ENCODE results near the gene C19orf12. TPM values are rescaled to one million over a fixed set of nuclear protein-coding genes. Genes with fewer than 3 reads are reported as not detected.
"Not testable (repeated sequence)": the region's sequence is repeated elsewhere in the genome, so short reads cannot be mapped to it uniquely, and the experiment has no call there.

Gene C19orf12
- total and polyA plus RNA-seq, 2 donors = 18.1 to 27.5 TPM

GRCh38 chr19:29715701-29716581 lies 880 bp upstream of the C19orf12 start:
- H3K4me1 ChIP-seq (ENCODE audit: control insufficient read depth in 2 of 2, insufficient read depth in 2 of 2, low read length in 2 of 2) = peaks cover 11 to 39% of the 10 kb centered on the region in 2 donors
- DNase-seq (ENCODE audit: low read depth in 6 of 9, low spot score in 9 of 9) = no peak
- peak overlapping the region; percentile 86 to 93 for H3K27ac ChIP-seq (ENCODE audit: low read depth in 1 of 2, low read length in 1 of 2)
- peak overlapping the region; percentile 74 to 76 for H3K4me3 ChIP-seq (ENCODE audit: low read length in 2 of 2)
- H3K27me3 ChIP-seq (ENCODE audit: control insufficient read depth in 2 of 2, insufficient read depth in 1 of 2, low read length in 1 of 2) = no peaks in the 10 kb centered on the region
- WGBS = 63% methylated on average over 13 of the region's 13 CpGs
- no peaks in the 10 kb centered on the region for H3K9me3 ChIP-seq (ENCODE audit: control insufficient read depth in 2 of 2, insufficient read depth in 1 of 2, low read length in 1 of 2)
- peaks cover 0 to 7% of the 10 kb centered on the region in 2 donors for H3K36me3 ChIP-seq (ENCODE audit: control insufficient read depth in 2 of 2, insufficient read depth in 2 of 2, low read length in 1 of 2)

DNA sequence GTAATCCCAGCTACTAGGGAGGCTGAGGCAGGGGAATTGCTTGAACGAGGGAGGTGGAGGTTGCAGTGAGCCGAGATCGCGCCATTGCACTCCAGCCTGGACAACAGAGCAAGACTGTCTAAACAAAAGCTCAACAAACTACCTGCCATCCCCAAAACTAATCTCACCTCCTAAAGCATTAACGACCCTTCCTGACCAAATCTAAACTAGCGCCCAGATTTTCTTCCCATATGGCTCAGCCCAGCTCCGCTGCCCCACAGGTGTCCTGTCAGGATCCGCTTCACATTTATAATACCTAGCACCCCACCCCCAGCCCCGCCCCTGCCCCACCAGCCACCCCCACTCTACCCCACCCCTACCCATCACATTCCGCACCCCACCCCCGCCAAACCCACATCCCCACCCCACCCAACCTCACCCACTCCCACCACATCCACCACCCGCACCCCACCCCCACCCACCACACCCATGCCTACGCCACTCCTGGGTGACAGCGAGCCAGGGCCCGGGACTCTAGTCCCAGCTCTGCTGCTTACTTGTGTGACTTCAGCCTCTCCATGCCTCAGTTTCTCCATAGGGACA lies 599 bp downstream of the C19orf12 start:
- Histone ChIP-seq H3K27me3 (ENCODE audit: control insufficient read depth in 2 of 2, insufficient read depth in 1 of 2, low read length in 1 of 2) (no peaks in the 10 kb centered on the region), H3K4me3 (ENCODE audit: low read length in 2 of 2) (peak overlapping the region; percentile 74 to 76), H3K27ac (ENCODE audit: low read depth in 1 of 2, low read length in 1 of 2) (peak overlapping the region; percentile 76 to 93), H3K9me3 (ENCODE audit: control insufficient read depth in 2 of 2, insufficient read depth in 1 of 2, low read length in 1 of 2) (no peaks in the 10 kb centered on the region), H3K36me3 (ENCODE audit: control insufficient read depth in 2 of 2, insufficient read depth in 2 of 2, low read length in 1 of 2) (peaks cover 0 to 10% of the 10 kb centered on the region in 2 donors), H3K4me1 (ENCODE audit: control insufficient read depth in 2 of 2, insufficient read depth in 2 of 2, low read length in 2 of 2) (peaks cover 11 to 46% of the 10 kb centered on the region in 2 donors)
- peak in 3 of 9 donors; percentile 31 to 40 (median 33) for DNase-seq (ENCODE audit: low read depth in 6 of 9, low spot score in 9 of 9)
- 43% methylated on average over 15 of the region's 15 CpGs for WGBS

- Histone ChIP-seq H3K27me3 (ENCODE audit: control insufficient read depth in 2 of 2, insufficient read depth in 1 of 2, low read length in 1 of 2) (no peaks in the 10 kb centered on the region), H3K4me3 (ENCODE audit: low read length in 2 of 2) (no peak overlapping the region), H3K4me1 (ENCODE audit: control insufficient read depth in 2 of 2, insufficient read depth in 2 of 2, low read length in 2 of 2) (peaks cover 11 to 48% of the 10 kb centered on the region in 2 donors), H3K36me3 (ENCODE audit: control insufficient read depth in 2 of 2, insufficient read depth in 2 of 2, low read length in 1 of 2) (peaks cover 5 to 21% of the 10 kb centered on the region in 2 donors), H3K9me3 (ENCODE audit: control insufficient read depth in 2 of 2, insufficient read depth in 1 of 2, low read length in 1 of 2) (no peaks in the 10 kb centered on the region), H3K27ac (ENCODE audit: low read depth in 1 of 2, low read length in 1 of 2) (peak overlapping the region; percentile 55 to 61)
- 79% methylated on average over 9 of the region's 9 CpGs for WGBS
- no peak for DNase-seq (ENCODE audit: low read depth in 6 of 9, low spot score in 9 of 9)
These were observed 2.1 kb downstream of the C19orf12 start for GRCh38 chr19:29712744-29713516.

DNA sequence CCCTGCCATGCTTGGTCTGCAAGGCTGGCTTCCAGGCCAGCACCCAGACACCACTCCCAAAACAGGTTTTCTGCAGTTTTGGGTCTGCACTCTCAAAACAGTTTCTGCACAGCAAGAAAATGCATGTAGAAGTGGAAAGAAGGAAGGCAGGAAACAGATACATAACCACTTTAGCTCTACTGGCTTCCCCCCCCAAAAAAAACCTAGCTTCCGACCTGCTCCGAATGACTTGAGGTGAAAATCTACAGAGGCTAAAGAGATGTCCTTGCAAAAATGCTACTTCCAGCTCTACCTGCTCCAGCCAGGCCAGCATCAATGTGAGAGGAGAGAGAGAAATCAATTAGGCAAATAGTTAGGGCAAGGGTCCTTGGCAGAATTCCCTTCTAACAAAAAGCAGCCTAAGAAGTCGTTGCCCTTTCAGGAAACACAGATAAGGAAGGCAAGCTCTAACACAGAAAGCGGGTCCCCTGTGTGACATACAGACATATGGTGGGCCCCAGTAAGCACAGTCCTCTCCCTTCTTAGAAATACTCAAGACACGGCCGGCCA lies 3.4 kb downstream of the C19orf12 start:
- H3K4me3 ChIP-seq (ENCODE audit: low read length in 2 of 2) = no peak overlapping the region
- peak overlapping the region; percentile 69 to 73 for H3K27ac ChIP-seq (ENCODE audit: low read depth in 1 of 2, low read length in 1 of 2)
- H3K36me3 ChIP-seq (ENCODE audit: control insufficient read depth in 2 of 2, insufficient read depth in 2 of 2, low read length in 1 of 2) = peaks cover 5 to 33% of the 10 kb centered on the region in 2 donors
- peaks cover 11 to 46% of the 10 kb centered on the region in 2 donors for H3K4me1 ChIP-seq (ENCODE audit: control insufficient read depth in 2 of 2, insufficient read depth in 2 of 2, low read length in 2 of 2)
- WGBS = 55% methylated on average over 6 of the region's 6 CpGs
- peak in 1 of 9 donors; percentile 64 for DNase-seq (ENCODE audit: low read depth in 6 of 9, low spot score in 9 of 9)
- no peaks in the 10 kb centered on the region for H3K27me3 ChIP-seq (ENCODE audit: control insufficient read depth in 2 of 2, insufficient read depth in 1 of 2, low read length in 1 of 2)
- H3K9me3 ChIP-seq (ENCODE audit: control insufficient read depth in 2 of 2, insufficient read depth in 1 of 2, low read length in 1 of 2) = no peaks in the 10 kb centered on the region

- 100% methylated on average over 2 of the region's 2 CpGs for WGBS
These were observed 5.6 kb downstream of the C19orf12 start for GRCh38 chr19:29709440-29709798.

DNA sequence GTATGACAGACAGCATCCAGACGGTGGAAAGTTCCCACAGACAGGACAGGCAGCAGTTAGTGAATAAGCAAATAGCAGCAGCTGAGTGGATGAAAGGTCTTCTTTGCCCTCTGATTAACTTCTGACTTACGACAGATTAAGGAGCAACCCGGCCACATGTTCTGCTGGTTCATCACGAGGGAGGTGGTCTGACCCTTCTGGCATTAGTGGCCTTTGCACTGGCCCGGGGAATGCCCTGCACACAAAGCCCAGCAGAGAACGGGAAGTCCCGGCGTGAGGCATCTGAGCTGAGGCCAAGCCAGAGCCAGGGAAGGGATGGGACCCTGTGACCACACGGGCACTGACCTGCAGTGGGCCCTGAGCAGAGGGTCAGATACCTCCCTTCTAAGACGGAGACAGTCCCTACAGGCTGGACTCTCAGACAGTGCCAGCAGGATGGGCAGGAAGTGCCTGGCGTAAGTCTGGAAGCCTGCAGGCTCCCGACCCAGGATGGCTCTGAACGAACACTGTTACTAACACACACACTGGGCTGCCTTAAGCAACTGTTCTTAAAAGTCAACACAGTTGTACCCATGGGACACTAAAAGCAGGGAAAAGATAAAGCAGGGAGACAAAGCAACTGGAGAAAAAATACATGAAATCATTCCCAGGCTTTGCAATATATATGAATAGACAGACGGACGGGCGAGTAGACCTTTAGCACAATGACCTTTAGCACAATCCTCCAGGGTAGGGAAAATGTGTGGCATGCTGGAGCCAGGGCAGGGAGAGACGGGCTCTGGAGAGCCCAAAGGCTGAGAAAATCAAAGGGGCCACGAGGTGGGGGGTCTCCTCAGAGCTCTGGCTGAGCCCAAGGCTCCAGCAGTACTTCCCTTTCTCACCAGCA lies 6.3 kb downstream of the C19orf12 start:
- no peaks in the 10 kb centered on the region for H3K9me3 ChIP-seq (ENCODE audit: control insufficient read depth in 2 of 2, insufficient read depth in 1 of 2, low read length in 1 of 2)
- H3K4me1 ChIP-seq (ENCODE audit: control insufficient read depth in 2 of 2, insufficient read depth in 2 of 2, low read length in 2 of 2) = peaks cover 3 to 26% of the 10 kb centered on the region in 2 donors
- H3K27ac ChIP-seq (ENCODE audit: low read depth in 1 of 2, low read length in 1 of 2) = no peak overlapping the region
- no peak overlapping the region for H3K4me3 ChIP-seq (ENCODE audit: low read length in 2 of 2)
- no peaks in the 10 kb centered on the region for H3K27me3 ChIP-seq (ENCODE audit: control insufficient read depth in 2 of 2, insufficient read depth in 1 of 2, low read length in 1 of 2)
- H3K36me3 ChIP-seq (ENCODE audit: control insufficient read depth in 2 of 2, insufficient read depth in 2 of 2, low read length in 1 of 2) = peaks cover 8 to 50% of the 10 kb centered on the region in 2 donors
- no peak for DNase-seq (ENCODE audit: low read depth in 6 of 9, low spot score in 9 of 9)
- 92% methylated on average over 18 of the region's 18 CpGs for whole genome bisulfite sequencing

More at GRCh38 chr19:29709440-29709798, 5.6 kb downstream of the C19orf12 start:
- Histone ChIP-seq H3K4me1 (ENCODE audit: control insufficient read depth in 2 of 2, insufficient read depth in 2 of 2, low read length in 2 of 2) (peaks cover 5 to 33% of the 10 kb centered on the region in 2 donors), H3K36me3 (ENCODE audit: control insufficient read depth in 2 of 2, insufficient read depth in 2 of 2, low read length in 1 of 2) (peaks cover 8 to 48% of the 10 kb centered on the region in 2 donors)
- not testable (repeated sequence) for H3K4me3 ChIP-seq (ENCODE audit: low read length in 2 of 2); H3K27ac ChIP-seq (ENCODE audit: low read depth in 1 of 2, low read length in 1 of 2); H3K27me3 ChIP-seq (ENCODE audit: control insufficient read depth in 2 of 2, insufficient read depth in 1 of 2, low read length in 1 of 2); H3K9me3 ChIP-seq (ENCODE audit: control insufficient read depth in 2 of 2, insufficient read depth in 1 of 2, low read length in 1 of 2); DNase-seq (ENCODE audit: low read depth in 6 of 9, low spot score in 9 of 9)

GRCh38 chr19:29706635-29707034 lies 8.4 kb downstream of the C19orf12 start:
- no peak for DNase-seq (ENCODE audit: low read depth in 6 of 9, low spot score in 9 of 9)
- no peaks in the 10 kb centered on the region for H3K27me3 ChIP-seq (ENCODE audit: control insufficient read depth in 2 of 2, insufficient read depth in 1 of 2, low read length in 1 of 2)
- H3K36me3 ChIP-seq (ENCODE audit: control insufficient read depth in 2 of 2, insufficient read depth in 2 of 2, low read length in 1 of 2) = peaks cover 20 to 56% of the 10 kb centered on the region in 2 donors
- H3K9me3 ChIP-seq (ENCODE audit: control insufficient read depth in 2 of 2, insufficient read depth in 1 of 2, low read length in 1 of 2) = no peaks in the 10 kb centered on the region
- H3K4me3 ChIP-seq (ENCODE audit: low read length in 2 of 2) = no peak overlapping the region
- H3K4me1 ChIP-seq (ENCODE audit: control insufficient read depth in 2 of 2, insufficient read depth in 2 of 2, low read length in 2 of 2) = peaks cover 0 to 12% of the 10 kb centered on the region in 2 donors
- WGBS = 98% methylated on average over 6 of the region's 6 CpGs
- no peak overlapping the region for H3K27ac ChIP-seq (ENCODE audit: low read depth in 1 of 2, low read length in 1 of 2)

GRCh38 chr19:29705706-29706105 lies 9.4 kb downstream of the C19orf12 start:
- H3K4me3 ChIP-seq (ENCODE audit: low read length in 2 of 2) = no peak overlapping the region
- H3K4me1 ChIP-seq (ENCODE audit: control insufficient read depth in 2 of 2, insufficient read depth in 2 of 2, low read length in 2 of 2) = peaks cover 0 to 7% of the 10 kb centered on the region in 2 donors
- DNase-seq (ENCODE audit: low read depth in 6 of 9, low spot score in 9 of 9) = no peak
- no peaks in the 10 kb centered on the region for H3K27me3 ChIP-seq (ENCODE audit: control insufficient read depth in 2 of 2, insufficient read depth in 1 of 2, low read length in 1 of 2)
- 98% methylated on average over 9 of the region's 9 CpGs for WGBS
- H3K9me3 ChIP-seq (ENCODE audit: control insufficient read depth in 2 of 2, insufficient read depth in 1 of 2, low read length in 1 of 2) = no peaks in the 10 kb centered on the region
- H3K27ac ChIP-seq (ENCODE audit: low read depth in 1 of 2, low read length in 1 of 2) = no peak overlapping the region
- peaks cover 20 to 56% of the 10 kb centered on the region in 2 donors for H3K36me3 ChIP-seq (ENCODE audit: control insufficient read depth in 2 of 2, insufficient read depth in 2 of 2, low read length in 1 of 2)

Measured in thymus (tissue), 11 donors.